HL-60 (cell line): ENCODE measurements around the gene USP17L13.
A peak's percentile ranks its signal among the peaks of the same experiment; 100 is the strongest.
"Not testable (repeated sequence)": the region's sequence is repeated elsewhere in the genome, so short reads cannot be mapped to it uniquely, and the experiment has no call there.

Experiments used
- DNase-seq, 2 experiments: peaks; one replicate each; pipeline ENCODE4 v3.0.0-alpha.2; 2010 to 2020; ENCODE audit warnings: low read depth in 1 of 2, low spot score in 1 of 2
- H3K27ac ChIP-seq: fragments of 250-450 bp; sonication (Bioruptor Pico); replicated peaks from 2 replicates; pipeline ENCODE4 v1.5.1; 2020; ENCODE audit warnings: mild to moderate bottlenecking, moderate library complexity
- H3K27me3 ChIP-seq: fragments of 250-450 bp; sonication (Bioruptor Pico); 2 replicates; pipeline ENCODE4 v1.5.1; 2021; ENCODE audit warnings: mild to moderate bottlenecking, moderate library complexity; ENCODE audit not compliant: insufficient read depth, poor library complexity, severe bottlenecking
- H3K4me3 ChIP-seq: replicated peaks from 2 replicates; pipeline ENCODE4 v1.5.1; 2011; ENCODE audit warnings: mild to moderate bottlenecking, control low read depth, low read length; ENCODE audit not compliant: insufficient read depth
- long read RNA-seq: library from polyadenylated mRNA; unstranded; transcript quantifications from one replicate; pipeline ENCODE4 v2.0.0, GENCODE V29; 2020

The USP17L13 gene
- long read RNA-seq: 0 reads

GRCh38 chr4:9224596-9224995, at the start of gene USP17L13:
Gene USP17L13, plus strand, starts transcription at chr4:9224896. Its CDS starts 0 bp downstream, at chr4:9224896.
- DNase-seq, H3K4me3 ChIP-seq, H3K27ac ChIP-seq, H3K27me3 ChIP-seq: not testable (repeated sequence)

GRCh38 chr4:9210357-9210756, 14.3 kb upstream of the USP17L13 start, which contains the start of gene USP17L10:
Gene USP17L10, plus strand, starts transcription at chr4:9210657. Its CDS starts 0 bp downstream, at chr4:9210657.
- DNase-seq, H3K27ac ChIP-seq, H3K4me3 ChIP-seq, H3K27me3 ChIP-seq: not testable (repeated sequence)

GRCh38 chr4:9214701-9215100, 10.0 kb upstream of the USP17L13 start:
- DNase-seq: peak in 1 of 2 experiments; percentile 0
- H3K4me3 ChIP-seq, H3K27me3 ChIP-seq, H3K27ac ChIP-seq: not testable (repeated sequence)

DNA sequence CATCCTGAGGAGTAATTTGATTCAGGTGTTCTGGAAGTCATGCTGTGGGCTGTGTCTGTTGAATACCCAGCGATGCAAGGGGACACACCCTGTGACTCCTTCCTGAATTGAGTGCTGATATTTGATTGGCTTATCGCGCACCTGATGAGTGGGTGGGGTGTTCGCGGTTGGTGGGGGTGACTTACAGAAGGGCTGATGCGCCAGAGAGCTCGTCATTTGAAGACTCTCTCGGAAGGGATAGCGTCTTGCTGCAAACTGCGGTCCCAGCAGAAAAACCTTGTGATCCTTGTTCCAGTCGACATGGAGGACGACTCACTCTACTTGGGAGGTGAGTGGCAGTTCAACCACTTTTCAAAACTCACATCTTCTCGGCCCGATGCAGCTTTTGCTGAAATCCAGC, 9.6 kb upstream of the USP17L13 start, which contains the start of gene USP17L11:
Gene USP17L11 (plus strand): TSS at position 301 of the 400 bp plus-strand sequence. CDS start 0 bp downstream, at position 301.
- H3K27me3 ChIP-seq, H3K27ac ChIP-seq, H3K4me3 ChIP-seq, DNase-seq: not testable (repeated sequence)

DNA sequence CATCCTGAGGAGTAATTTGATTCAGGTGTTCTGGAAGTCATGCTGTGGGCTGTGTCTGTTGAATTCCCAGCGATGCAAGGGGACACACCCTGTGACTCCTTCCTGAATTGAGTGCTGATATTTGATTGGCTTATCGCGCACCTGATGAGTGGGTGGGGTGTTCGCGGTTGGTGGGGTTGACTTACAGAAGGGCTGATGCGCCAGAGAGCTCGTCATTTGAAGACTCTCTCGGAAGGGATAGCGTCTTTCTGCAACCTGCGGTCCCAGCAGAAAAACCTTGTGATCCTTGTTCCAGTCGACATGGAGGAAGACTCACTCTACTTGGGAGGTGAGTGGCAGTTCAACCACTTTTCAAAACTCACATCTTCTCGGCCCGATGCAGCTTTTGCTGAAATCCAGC, 4.8 kb upstream of the USP17L13 start, which contains the start of gene USP17L12:
Gene USP17L12 (plus strand): TSS at position 301 of the 400 bp plus-strand sequence. CDS start 0 bp downstream, at position 301.
- not testable (repeated sequence) for H3K27ac ChIP-seq, H3K27me3 ChIP-seq, H3K4me3 ChIP-seq, DNase-seq

DNA sequence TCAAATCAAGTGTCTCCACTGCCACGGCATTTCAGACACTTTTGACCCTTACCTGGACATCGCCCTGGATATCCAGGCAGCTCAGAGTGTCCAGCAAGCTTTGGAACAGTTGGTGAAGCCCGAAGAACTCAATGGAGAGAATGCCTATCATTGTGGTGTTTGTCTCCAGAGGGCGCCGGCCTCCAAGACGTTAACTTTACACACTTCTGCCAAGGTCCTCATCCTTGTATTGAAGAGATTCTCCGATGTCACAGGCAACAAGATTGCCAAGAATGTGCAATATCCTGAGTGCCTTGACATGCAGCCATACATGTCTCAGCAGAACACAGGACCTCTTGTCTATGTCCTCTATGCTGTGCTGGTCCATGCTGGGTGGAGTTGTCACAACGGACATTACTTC, 5.6 kb downstream of the USP17L13 start:
- H3K27me3 ChIP-seq, H3K27ac ChIP-seq, H3K4me3 ChIP-seq: not testable (repeated sequence)
- DNase-seq: peak in 1 of 2 experiments; percentile 0

DNA sequence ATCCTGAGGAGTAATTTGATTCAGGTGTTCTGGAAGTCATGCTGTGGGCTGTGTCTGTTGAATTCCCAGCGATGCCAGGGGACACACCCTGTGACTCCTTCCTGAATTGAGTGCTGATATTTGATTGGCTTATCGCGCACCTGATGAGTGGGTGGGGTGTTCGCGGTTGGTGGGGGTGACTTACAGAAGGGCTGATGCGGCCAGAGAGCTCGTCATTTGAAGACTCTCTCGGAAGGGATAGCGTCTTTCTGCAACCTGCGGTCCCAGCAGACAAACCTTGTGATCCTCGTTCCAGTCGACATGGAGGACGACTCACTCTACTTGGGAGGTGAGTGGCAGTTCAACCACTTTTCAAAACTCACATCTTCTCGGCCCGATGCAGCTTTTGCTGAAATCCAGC, 9.4 kb downstream of the USP17L13 start, which contains the start of gene USP17L15:
Gene USP17L15 (plus strand): TSS at position 301 of the 400 bp plus-strand sequence. CDS start 0 bp downstream, at position 301.
- not testable (repeated sequence) for DNase-seq, H3K27ac ChIP-seq, H3K27me3 ChIP-seq, H3K4me3 ChIP-seq

DNA sequence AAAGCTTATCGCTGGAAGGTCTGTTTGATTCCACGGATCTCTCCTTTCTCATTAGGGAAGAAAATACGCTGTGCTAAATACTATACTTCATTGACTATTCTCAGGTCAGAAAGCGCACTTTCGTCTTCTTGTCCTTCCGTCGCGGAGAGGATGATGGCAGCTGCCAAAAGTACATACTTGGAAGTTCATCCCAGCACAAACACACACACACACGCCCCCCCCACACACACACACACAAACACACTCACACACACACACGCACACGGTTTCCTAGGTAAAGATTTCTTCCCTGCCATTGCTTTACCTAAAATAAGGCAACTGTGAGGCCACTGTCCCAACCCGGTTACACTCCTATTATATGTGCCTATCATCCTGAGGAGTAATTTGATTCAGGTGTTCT, 13.8 kb downstream of the USP17L13 start:
- DNase-seq: peak in 1 of 2 experiments; percentile 0
- not testable (repeated sequence) for H3K27ac ChIP-seq, H3K27me3 ChIP-seq, H3K4me3 ChIP-seq

DNA sequence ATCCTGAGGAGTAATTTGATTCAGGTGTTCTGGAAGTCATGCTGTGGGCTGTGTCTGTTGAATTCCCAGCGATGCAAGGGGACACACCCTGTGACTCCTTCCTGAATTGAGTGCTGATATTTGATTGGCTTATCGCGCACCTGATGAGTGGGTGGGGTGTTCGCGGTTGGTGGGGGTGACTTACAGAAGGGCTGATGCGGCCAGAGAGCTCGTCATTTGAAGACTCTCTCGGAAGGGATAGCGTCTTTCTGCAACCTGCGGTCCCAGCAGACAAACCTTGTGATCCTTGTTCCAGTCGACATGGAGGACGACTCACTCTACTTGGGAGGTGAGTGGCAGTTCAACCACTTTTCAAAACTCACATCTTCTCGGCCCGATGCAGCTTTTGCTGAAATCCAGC, 18.9 kb downstream of the USP17L13 start, which contains the start of gene USP17L17:
Gene USP17L17 (plus strand): TSS at position 301 of the 400 bp plus-strand sequence. CDS start 0 bp downstream, at position 301.
- not testable (repeated sequence) for DNase-seq, H3K27me3 ChIP-seq, H3K4me3 ChIP-seq, H3K27ac ChIP-seq

GRCh38 chr4:9247953-9248680, 23.4 kb downstream of the USP17L13 start, which contains the start of gene USP17L18:
Gene USP17L18, plus strand, starts transcription at chr4:9248630. Its CDS starts 0 bp downstream, at chr4:9248630.
- H3K4me3 ChIP-seq, H3K27ac ChIP-seq, H3K27me3 ChIP-seq: not testable (repeated sequence)
- peak in 1 of 2 experiments; percentile 0 for DNase-seq

DNA sequence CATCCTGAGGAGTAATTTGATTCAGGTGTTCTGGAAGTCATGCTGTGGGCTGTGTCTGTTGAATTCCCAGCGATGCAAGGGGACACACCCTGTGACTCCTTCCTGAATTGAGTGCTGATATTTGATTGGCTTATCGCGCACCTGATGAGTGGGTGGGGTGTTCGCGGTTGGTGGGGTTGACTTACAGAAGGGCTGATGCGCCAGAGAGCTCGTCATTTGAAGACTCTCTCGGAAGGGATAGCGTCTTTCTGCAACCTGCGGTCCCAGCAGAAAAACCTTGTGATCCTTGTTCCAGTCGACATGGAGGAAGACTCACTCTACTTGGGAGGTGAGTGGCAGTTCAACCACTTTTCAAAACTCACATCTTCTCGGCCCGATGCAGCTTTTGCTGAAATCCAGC, 28.4 kb downstream of the USP17L13 start, which contains the start of gene USP17L19:
Gene USP17L19 (plus strand): TSS at position 301 of the 400 bp plus-strand sequence. CDS start 0 bp downstream, at position 301.
- not testable (repeated sequence) for H3K27me3 ChIP-seq, H3K4me3 ChIP-seq, H3K27ac ChIP-seq, DNase-seq

DNA sequence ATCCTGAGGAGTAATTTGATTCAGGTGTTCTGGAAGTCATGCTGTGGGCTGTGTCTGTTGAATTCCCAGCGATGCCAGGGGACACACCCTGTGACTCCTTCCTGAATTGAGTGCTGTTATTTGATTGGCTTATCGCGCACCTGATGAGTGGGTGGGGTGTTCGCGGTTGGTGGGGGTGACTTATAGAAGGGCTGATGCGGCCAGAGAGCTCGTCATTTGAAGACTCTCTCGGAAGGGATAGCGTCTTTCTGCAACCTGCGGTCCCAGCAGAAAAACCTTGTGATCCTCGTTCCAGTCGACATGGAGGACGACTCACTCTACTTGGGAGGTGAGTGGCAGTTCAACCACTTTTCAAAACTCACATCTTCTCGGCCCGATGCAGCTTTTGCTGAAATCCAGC, 33.1 kb downstream of the USP17L13 start, which contains the start of gene USP17L20:
Gene USP17L20 (plus strand): TSS at position 301 of the 400 bp plus-strand sequence. CDS start 0 bp downstream, at position 301.
- not testable (repeated sequence) for H3K4me3 ChIP-seq, H3K27me3 ChIP-seq, H3K27ac ChIP-seq, DNase-seq

GRCh38 chr4:9262572-9262971, 37.9 kb downstream of the USP17L13 start, which contains the start of gene USP17L21:
Gene USP17L21, plus strand, starts transcription at chr4:9262872. Its CDS starts 0 bp downstream, at chr4:9262872.
- H3K27ac ChIP-seq, H3K27me3 ChIP-seq, H3K4me3 ChIP-seq, DNase-seq: not testable (repeated sequence)

DNA sequence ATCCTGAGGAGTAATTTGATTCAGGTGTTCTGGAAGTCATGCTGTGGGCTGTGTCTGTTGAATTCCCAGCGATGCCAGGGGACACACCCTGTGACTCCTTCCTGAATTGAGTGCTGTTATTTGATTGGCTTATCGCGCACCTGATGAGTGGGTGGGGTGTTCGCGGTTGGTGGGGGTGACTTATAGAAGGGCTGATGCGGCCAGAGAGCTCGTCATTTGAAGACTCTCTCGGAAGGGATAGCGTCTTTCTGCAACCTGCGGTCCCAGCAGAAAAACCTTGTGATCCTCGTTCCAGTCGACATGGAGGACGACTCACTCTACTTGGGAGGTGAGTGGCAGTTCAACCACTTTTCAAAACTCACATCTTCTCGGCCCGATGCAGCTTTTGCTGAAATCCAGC, 42.6 kb downstream of the USP17L13 start, which contains the start of gene USP17L22:
Gene USP17L22 (plus strand): TSS at position 301 of the 400 bp plus-strand sequence. CDS start 0 bp downstream, at position 301.
- not testable (repeated sequence) for H3K27me3 ChIP-seq, DNase-seq, H3K4me3 ChIP-seq, H3K27ac ChIP-seq
